K562 (cell line): ENCODE results near the gene HIVEP3. TPM values are rescaled to one million over a fixed set of nuclear protein-coding genes. Genes with fewer than 3 reads are reported as not detected.

Source experiments
- ARHGAP35 ChIP-seq: fragments of 450-650 bp; IDR thresholded peaks from 2 replicates; pipeline ENCODE4 v1.6.1; 2018; ENCODE audit not compliant: partially characterized antibody
- EGR1 ChIP-seq: fragments of 450-650 bp; conservative IDR thresholded peaks from 2 replicates; pipeline ENCODE4 v1.6.1; 2017; ENCODE audit warnings: mild to moderate bottlenecking
- GATAD2B ChIP-seq: fragments of 450-650 bp; IDR thresholded peaks from 2 replicates; pipeline ENCODE4 v1.6.1; 2017; ENCODE audit warnings: mild to moderate bottlenecking, borderline replicate concordance
- GTF2E2 ChIP-seq: fragments of 200-800 bp; sonication (Bioruptor generic); IDR thresholded peaks from 2 replicates; pipeline ENCODE4 v1.6.1; 2016; ENCODE audit warnings: missing genetic modification characterization, missing compliant biosample characterization
- HDGF ChIP-seq: fragments of 450-650 bp; IDR thresholded peaks from 2 replicates; pipeline ENCODE4 v1.6.1; 2016
- NFATC3 ChIP-seq: fragments of 450-650 bp; IDR thresholded peaks from 2 replicates; pipeline ENCODE4 v1.6.1; 2017; ENCODE audit warnings: mild to moderate bottlenecking
- PHB2 ChIP-seq: fragments of 450-650 bp; IDR thresholded peaks from 2 replicates; pipeline ENCODE4 v1.6.1; 2017; ENCODE audit warnings: low read depth
- SMAD1 ChIP-seq: fragments of 150-350 bp; IDR thresholded peaks from 2 replicates; pipeline ENCODE4 v1.6.1; 2014; ENCODE audit warnings: low read length, low read depth; ENCODE audit not compliant: partially characterized antibody
- SMARCE1 ChIP-seq: fragments of 450-650 bp; IDR thresholded peaks from 2 replicates; pipeline ENCODE4 v1.7.1; 2016; ENCODE audit warnings: mild to moderate bottlenecking
- SP2 ChIP-seq: IDR thresholded peaks from 2 replicates; pipeline ENCODE4 v1.6.1; 2011; ENCODE audit warnings: mild to moderate bottlenecking, low read depth, low read length, moderate library complexity; ENCODE audit not compliant: poor library complexity, severe bottlenecking; ENCODE audit errors: extremely low read depth
- ZBTB7A ChIP-seq: IDR thresholded peaks from 2 replicates; pipeline ENCODE4 v1.6.1; 2011; ENCODE audit warnings: low read depth, mild to moderate bottlenecking, low read length, moderate library complexity, borderline replicate concordance; ENCODE audit not compliant: control insufficient read depth
- ZNF232 ChIP-seq: sonication (generic); formaldehyde crosslinking; IDR thresholded peaks from 2 replicates; pipeline ENCODE4 v1.8.0; 2022; ENCODE audit warnings: mild to moderate bottlenecking, missing genetic modification reagents
- ZNF263 ChIP-seq: sonication (generic); formaldehyde crosslinking; IDR thresholded peaks from 2 replicates; pipeline ENCODE4 v1.8.0; 2022; ENCODE audit warnings: mild to moderate bottlenecking, missing genetic modification reagents, borderline replicate concordance
- ZNF436 ChIP-seq: fragments of 250-450, 450-650 bp; sonication (Bioruptor Pico); formaldehyde crosslinking; IDR thresholded peaks from 2 replicates; pipeline ENCODE4 v1.7.0; 2020; ENCODE audit warnings: mild to moderate bottlenecking
- ZNF561 ChIP-seq: fragments of 450-650 bp; formaldehyde crosslinking; conservative IDR thresholded peaks from 2 replicates; pipeline ENCODE4 v1.4.0; 2020; ENCODE audit warnings: mild to moderate bottlenecking, moderate library complexity
- polyA plus RNA-seq, 8 experiments: library from polyadenylated mRNA; depleted of rRNA in 4 of 8; stranded (reverse) in 5 of 8; unstranded in 3 of 8; fragments of >200 nt; fragmentation: Nextera tagmentation in 2 of 8; fragmentation: Illumina TruSeq in 1 of 8; extraction: Ambion mirVana in 2 of 8; extraction: Trizol in 1 of 8; gene quantifications; 2 replicates each; pipeline versions ENCODE4 v1.2.1 to v1.2.3, GENCODE V29; 2011 to 2014; ENCODE audit warnings: inconsistent platforms in 1 of 8, missing spikeins in 1 of 8
- total RNA-seq, 7 experiments: library from RNA; depleted of rRNA in 6 of 7; stranded (reverse); fragments of >200 nt in 6 of 7; fragmentation: Illumina TruSeq in 2 of 7; extraction: Trizol in 2 of 7; gene quantifications; 2 replicates each; pipeline versions ENCODE4 v1.2.1 to v1.2.3, GENCODE V29; 2011 to 2021; ENCODE audit warnings: low replicate concordance in 1 of 7
- TF ChIP-seq, protein P1 (sequence below): sonication (generic); formaldehyde crosslinking; IDR thresholded peaks from 2 replicates; pipeline ENCODE4 v1.8.1; 2022; ENCODE audit warnings: missing genetic modification reagents
- TF ChIP-seq, protein P2 (sequence below), 2 experiments: IDR thresholded peaks in 1 of 2; conservative IDR thresholded peaks in 1 of 2; 2 replicates each; pipeline ENCODE4 v1.6.1; 2016; ENCODE audit warnings: low read depth in 2 of 2, mild to moderate bottlenecking in 1 of 2, missing compliant biosample characterization in 1 of 2, missing genetic modification characterization in 1 of 2, moderate library complexity in 1 of 2
- TF ChIP-seq, protein P3 (sequence below): fragments of 450-650 bp; IDR thresholded peaks from 2 replicates; pipeline ENCODE4 v1.6.1; 2016; ENCODE audit warnings: mild to moderate bottlenecking
- TF ChIP-seq, protein P4 (sequence below): sonication (generic); formaldehyde crosslinking; IDR thresholded peaks from 2 replicates; pipeline ENCODE4 v1.5.0; 2020; ENCODE audit warnings: missing genetic modification reagents

The HIVEP3 gene
- total and polyA plus RNA-seq, 9 of the 15 experiments (the other 6 are each of a cell fraction or from before 2014, with no cell fraction given), result 0.09 to 0.58 (median 0.34) TPM; not detected in 1

- no peak for TF ChIP-seq ARHGAP35
- TF ChIP-seq, protein P1, sequence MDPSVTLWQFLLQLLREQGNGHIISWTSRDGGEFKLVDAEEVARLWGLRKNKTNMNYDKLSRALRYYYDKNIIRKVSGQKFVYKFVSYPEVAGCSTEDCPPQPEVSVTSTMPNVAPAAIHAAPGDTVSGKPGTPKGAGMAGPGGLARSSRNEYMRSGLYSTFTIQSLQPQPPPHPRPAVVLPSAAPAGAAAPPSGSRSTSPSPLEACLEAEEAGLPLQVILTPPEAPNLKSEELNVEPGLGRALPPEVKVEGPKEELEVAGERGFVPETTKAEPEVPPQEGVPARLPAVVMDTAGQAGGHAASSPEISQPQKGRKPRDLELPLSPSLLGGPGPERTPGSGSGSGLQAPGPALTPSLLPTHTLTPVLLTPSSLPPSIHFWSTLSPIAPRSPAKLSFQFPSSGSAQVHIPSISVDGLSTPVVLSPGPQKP (CRISPR knock-in tag), result no peak
- no peak for TF ChIP-seq NFATC3
- TF ChIP-seq, protein P2, sequence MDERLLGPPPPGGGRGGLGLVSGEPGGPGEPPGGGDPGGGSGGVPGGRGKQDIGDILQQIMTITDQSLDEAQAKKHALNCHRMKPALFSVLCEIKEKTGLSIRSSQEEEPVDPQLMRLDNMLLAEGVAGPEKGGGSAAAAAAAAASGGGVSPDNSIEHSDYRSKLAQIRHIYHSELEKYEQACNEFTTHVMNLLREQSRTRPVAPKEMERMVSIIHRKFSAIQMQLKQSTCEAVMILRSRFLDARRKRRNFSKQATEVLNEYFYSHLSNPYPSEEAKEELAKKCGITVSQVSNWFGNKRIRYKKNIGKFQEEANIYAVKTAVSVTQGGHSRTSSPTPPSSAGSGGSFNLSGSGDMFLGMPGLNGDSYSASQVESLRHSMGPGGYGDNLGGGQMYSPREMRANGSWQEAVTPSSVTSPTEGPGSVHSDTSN (CRISPR knock-in tag; IDR thresholded peaks at IDR 0.05; ENCODE audit: low read depth), result no peak
- TF ChIP-seq, protein P2 (tag; conservative IDR thresholded peaks at IDR 0.05; ENCODE audit: low read depth), result no peak
- no peak for TF ChIP-seq EGR1
- no peak for TF ChIP-seq ZNF232 (CRISPR knock-in tag)
- no peak for TF ChIP-seq SP2
- TF ChIP-seq SMAD1, result no peak
- no peak for TF ChIP-seq PHB2
- no peak for TF ChIP-seq ZNF263
- no peak for TF ChIP-seq HDGF
- TF ChIP-seq SMARCE1, result peak; percentile 35; the same call in 1 of the 2 replicates
- TF ChIP-seq GATAD2B, result no peak
- TF ChIP-seq ZNF561 (CRISPR knock-in tag), result no peak
- no peak for TF ChIP-seq GTF2E2
- TF ChIP-seq, protein P3, sequence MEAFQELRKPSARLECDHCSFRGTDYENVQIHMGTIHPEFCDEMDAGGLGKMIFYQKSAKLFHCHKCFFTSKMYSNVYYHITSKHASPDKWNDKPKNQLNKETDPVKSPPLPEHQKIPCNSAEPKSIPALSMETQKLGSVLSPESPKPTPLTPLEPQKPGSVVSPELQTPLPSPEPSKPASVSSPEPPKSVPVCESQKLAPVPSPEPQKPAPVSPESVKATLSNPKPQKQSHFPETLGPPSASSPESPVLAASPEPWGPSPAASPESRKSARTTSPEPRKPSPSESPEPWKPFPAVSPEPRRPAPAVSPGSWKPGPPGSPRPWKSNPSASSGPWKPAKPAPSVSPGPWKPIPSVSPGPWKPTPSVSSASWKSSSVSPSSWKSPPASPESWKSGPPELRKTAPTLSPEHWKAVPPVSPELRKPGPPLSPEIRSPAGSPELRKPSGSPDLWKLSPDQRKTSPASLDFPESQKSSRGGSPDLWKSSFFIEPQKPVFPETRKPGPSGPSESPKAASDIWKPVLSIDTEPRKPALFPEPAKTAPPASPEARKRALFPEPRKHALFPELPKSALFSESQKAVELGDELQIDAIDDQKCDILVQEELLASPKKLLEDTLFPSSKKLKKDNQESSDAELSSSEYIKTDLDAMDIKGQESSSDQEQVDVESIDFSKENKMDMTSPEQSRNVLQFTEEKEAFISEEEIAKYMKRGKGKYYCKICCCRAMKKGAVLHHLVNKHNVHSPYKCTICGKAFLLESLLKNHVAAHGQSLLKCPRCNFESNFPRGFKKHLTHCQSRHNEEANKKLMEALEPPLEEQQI, result no peak
- TF ChIP-seq ZBTB7A, result no peak
- TF ChIP-seq, protein P4, sequence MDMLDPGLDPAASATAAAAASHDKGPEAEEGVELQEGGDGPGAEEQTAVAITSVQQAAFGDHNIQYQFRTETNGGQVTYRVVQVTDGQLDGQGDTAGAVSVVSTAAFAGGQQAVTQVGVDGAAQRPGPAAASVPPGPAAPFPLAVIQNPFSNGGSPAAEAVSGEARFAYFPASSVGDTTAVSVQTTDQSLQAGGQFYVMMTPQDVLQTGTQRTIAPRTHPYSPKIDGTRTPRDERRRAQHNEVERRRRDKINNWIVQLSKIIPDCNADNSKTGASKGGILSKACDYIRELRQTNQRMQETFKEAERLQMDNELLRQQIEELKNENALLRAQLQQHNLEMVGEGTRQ (CRISPR knock-in tag), result no peak
- TF ChIP-seq ZNF436 (CRISPR knock-in tag), result no peak
Measured at GRCh38 chr1:41862384-41863221, 56.1 kb downstream of the HIVEP3 start (continued).
